PC-3 (cell line): ENCODE data around the gene HS3ST4. TPM values are rescaled to one million over a fixed set of nuclear protein-coding genes. Genes with fewer than 3 reads are reported as not detected.

ENCODE experiments used
- ATAC-seq: fragments of 200-7000 bp; cut with Tn5 transposase; 2 replicates; pipeline ENCODE4 v1.9.1; 2020; ENCODE audit warnings: mild to moderate bottlenecking, moderate library complexity
- Bru-seq: library from RNA; stranded (reverse); fragments of 400-500 nt; gene quantifications from one replicate; lab custom pipeline; 2021; lab: Mats Ljungman, UMichigan
- BruChase-seq, 2 experiments: library from RNA; stranded (reverse); fragments of 400-500 nt; gene quantifications; one replicate each; lab custom pipeline; 2021; lab: Mats Ljungman, UMichigan
- BruUV-seq: library from RNA; stranded (reverse); fragments of 400-500 nt; replicated peaks from 2 replicates; lab custom pipeline; 2021; lab: Mats Ljungman, UMichigan
- CTCF ChIA-PET: fragments of 300-600 bp; sonication (Branson Sonifier 250); formaldehyde crosslinking; loops from one replicate; lab custom pipeline; 2022; ENCODE audit warnings: antibody characterized with exemption; lab: Charles Lee
- POLR2A ChIA-PET: fragments of 300-600 bp; sonication (Branson Sonifier 250); formaldehyde crosslinking; loops from one replicate; lab custom pipeline; 2022; ENCODE audit warnings: antibody characterized with exemption; ENCODE audit not compliant: unreplicated experiment; lab: Charles Lee
- DNase-seq: peaks from one replicate; pipeline ENCODE4 v3.0.0-alpha.2; 2015
- H2AFZ ChIP-seq: fragments of 300-600 bp; sonication (generic); 2 replicates; pipeline ENCODE4 v1.6.0; 2016; ENCODE audit warnings: antibody characterized with exemption, low read length
- H3F3A ChIP-seq: fragments of 300-600 bp; sonication (generic); one replicate; pipeline ENCODE4 v1.6.0; 2017; ENCODE audit warnings: antibody characterized with exemption, low read length, control low read depth, mild to moderate bottlenecking; ENCODE audit not compliant: unreplicated experiment
- H3K27ac ChIP-seq: fragments of 300-600 bp; sonication (generic); 2 replicates; pipeline ENCODE4 v1.5.1; 2016; ENCODE audit warnings: mild to moderate bottlenecking, low read length
- H3K27me3 ChIP-seq: fragments of 300-600 bp; sonication (generic); 2 replicates; pipeline ENCODE4 v1.6.1; 2016; ENCODE audit warnings: low read length, mixed read lengths
- H3K36me3 ChIP-seq: fragments of 300-600 bp; sonication (generic); 2 replicates; pipeline ENCODE4 v1.6.1; 2016; ENCODE audit warnings: low read depth, mixed run types, low read length, mixed read lengths
- H3K4me1 ChIP-seq: fragments of 300-600 bp; sonication (generic); 2 replicates; pipeline ENCODE4 v1.5.1; 2016; ENCODE audit warnings: low read length; ENCODE audit not compliant: insufficient read depth
- H3K4me2 ChIP-seq: fragments of 300-600 bp; sonication (generic); 2 replicates; pipeline ENCODE4 v1.6.0; 2016; ENCODE audit warnings: low read length
- H3K4me3 ChIP-seq: fragments of 300-600 bp; sonication (generic); 2 replicates; pipeline ENCODE4 v1.5.1; 2016; ENCODE audit warnings: mild to moderate bottlenecking, low read length, mixed read lengths
- H3K79me2 ChIP-seq: fragments of 300-600 bp; sonication (generic); 2 replicates; pipeline ENCODE4 v1.6.1; 2017; ENCODE audit warnings: low read length, mixed read lengths
- H3K9ac ChIP-seq: fragments of 300-600 bp; sonication (generic); 2 replicates; pipeline ENCODE4 v1.6.0; 2016; ENCODE audit warnings: mild to moderate bottlenecking, low read length
- H3K9me2 ChIP-seq: fragments of 300-600 bp; sonication (generic); replicated peaks from 2 replicates; pipeline ENCODE4 v1.6.1; 2016; ENCODE audit warnings: mixed run types, low read length, mixed read lengths
- H3K9me3 ChIP-seq: fragments of 300-600 bp; sonication (generic); 2 replicates; pipeline ENCODE4 v1.6.1; 2016; ENCODE audit warnings: low read length, mixed read lengths
- H4K20me1 ChIP-seq: fragments of 300-600 bp; sonication (generic); 2 replicates; pipeline ENCODE4 v1.6.1; 2016; ENCODE audit warnings: low read length, mixed read lengths
- CTCF ChIP-seq: fragments of 300-600 bp; sonication (generic); conservative IDR thresholded peaks from 2 replicates; pipeline ENCODE4 v1.5.1; 2017; ENCODE audit warnings: antibody characterized with exemption, low read depth, mild to moderate bottlenecking, low read length
- EZH2 ChIP-seq: fragments of 300-600 bp; sonication (generic); IDR thresholded peaks from one replicate; pipeline ENCODE4 v1.6.1; 2017; ENCODE audit warnings: antibody characterized with exemption, mild to moderate bottlenecking, low read length; ENCODE audit not compliant: unreplicated experiment
- EZH2phosphoT487 ChIP-seq: fragments of 300-600 bp; sonication (generic); IDR thresholded peaks from 2 replicates; pipeline ENCODE4 v1.6.1; 2018; ENCODE audit warnings: mild to moderate bottlenecking, antibody characterized with exemption, low read length, borderline replicate concordance
- intact Hi-C: fragments of 100-400 bp; cut with micrococcal nuclease; formaldehyde crosslinking; loops from 2 replicates; pipeline ENCODE4 v1.9.0; 2023
- long read RNA-seq: library from polyadenylated mRNA; unstranded; transcript quantifications from one replicate; pipeline ENCODE4 v2.0.0, GENCODE V29; 2021; ENCODE audit not compliant: unreplicated experiment
- total RNA-seq: library from RNA; depleted of rRNA; stranded (reverse); fragments of >200 nt; gene quantifications from 2 replicates; pipeline ENCODE4 v1.2.3, GENCODE V29; 2014; rRNA removed

Gene HS3ST4
- total RNA-seq, result not detected in 2 replicates
- not detected for Bru-seq, nascent RNA
- BruChase-seq, experiment 1, labeled RNA remaining after a 6-hour chase, result percentile 0 among the genes with signal in this experiment
- BruChase-seq, experiment 2, labeled RNA remaining after a 2-hour chase, result percentile 1 among the genes with signal in this experiment
- long read RNA-seq, result 0 reads

- no peaks in the 10 kb centered on the region for H4K20me1 ChIP-seq
- TF ChIP-seq EZH2 (no peak), EZH2phosphoT487 (no peak), CTCF (no peak)
- ChIA-PET CTCF (no interaction called here), POLR2A (no interaction called here)
- no peaks in the 10 kb centered on the region for H3K9me2 ChIP-seq
- H3K27me3 ChIP-seq, result peaks cover 4% of the 10 kb centered on the region; the same call in 1 of the 2 replicates
- H3K4me2 ChIP-seq, result no peak within 1 kb of the TSS
- H3K4me3 ChIP-seq, result no peak within 1 kb of the TSS
- no TSS peak for BruUV-seq
- H3K4me1 ChIP-seq, result no peaks in the 10 kb centered on the region
- no peaks in the 10 kb centered on the region for H3F3A ChIP-seq
- no peak within 1 kb of the TSS for H2AFZ ChIP-seq
- no peaks in the 10 kb centered on the region for H3K9me3 ChIP-seq
- intact Hi-C loops, result no loop called here
- ATAC-seq (no peak), DNase-seq (no peak)
- H3K79me2 ChIP-seq, result no peaks in the 10 kb centered on the region
- no peak within 1 kb of the TSS for H3K9ac ChIP-seq
- no peak within 1 kb of the TSS for H3K27ac ChIP-seq
- no peaks in the 10 kb centered on the region for H3K36me3 ChIP-seq
These were observed at the start of gene HS3ST4 for GRCh38 chr16:25691519-25692091. Gene HS3ST4, plus strand, starts transcription at chr16:25691959.

GRCh38 chr16:25643633-25644032 is 48.1 kb upstream of the HS3ST4 start:
- Histone ChIP-seq H3K4me2 (no peak overlapping the region), H3F3A (no peaks in the 10 kb centered on the region), H3K4me1 (no peaks in the 10 kb centered on the region), H3K4me3 (no peak overlapping the region), H3K9me3 (no peaks in the 10 kb centered on the region), H3K9ac (no peak overlapping the region), H3K27me3 (no peaks in the 10 kb centered on the region), H3K79me2 (no peaks in the 10 kb centered on the region), H3K36me3 (no peaks in the 10 kb centered on the region), H3K27ac (no peak overlapping the region), H2AFZ (no peak overlapping the region), H4K20me1 (no peaks in the 10 kb centered on the region), H3K9me2 (no peaks in the 10 kb centered on the region)
- ChIA-PET CTCF (no interaction called here), POLR2A (no interaction called here)
- ATAC-seq (no peak), DNase-seq (no peak)
- no TSS peak for BruUV-seq
- intact Hi-C loops, result no loop called here
- TF ChIP-seq EZH2, result no peak
- TF ChIP-seq CTCF, result no peak
- TF ChIP-seq EZH2phosphoT487, result no peak

- Histone ChIP-seq H3K27me3 (no peaks in the 10 kb centered on the region), H3K9me3 (no peaks in the 10 kb centered on the region), H3K4me3 (no peak overlapping the region), H3K9ac (no peak overlapping the region), H3K4me1 (no peaks in the 10 kb centered on the region), H4K20me1 (no peaks in the 10 kb centered on the region), H3K27ac (no peak overlapping the region), H2AFZ (no peak overlapping the region), H3K4me2 (no peak overlapping the region), H3K79me2 (no peaks in the 10 kb centered on the region), H3F3A (no peaks in the 10 kb centered on the region), H3K9me2 (no peaks in the 10 kb centered on the region), H3K36me3 (no peaks in the 10 kb centered on the region)
- DNase-seq (no peak), ATAC-seq (no peak)
- TF ChIP-seq EZH2phosphoT487 (no peak), CTCF (no peak), EZH2 (no peak)
- intact Hi-C loops, result no loop called here
- ChIA-PET POLR2A (no interaction called here), CTCF (no interaction called here)
- no TSS peak for BruUV-seq
These were observed 35.1 kb upstream of the HS3ST4 start for GRCh38 chr16:25656639-25657038.
